ENCODE results near the gene TFAP2A. TPM values are rescaled to one million over a fixed set of nuclear protein-coding genes. Genes with fewer than 3 reads are reported as not detected.

Gene TFAP2A
- total RNA-seq, 2 donors from 2014 or later = 0.27 to 0.99 TPM

GRCh38 chr6:10413850-10414738, 780 bp downstream of the TFAP2A start:
- no peak for TF ChIP-seq CTCF (IDR thresholded peaks at IDR 0.05)
- H3K9me3 ChIP-seq = no peaks in the 10 kb centered on the region
- H3K9ac ChIP-seq (ENCODE audit: low read depth in 2 of 2, low read length in 2 of 2) = no peak overlapping the region
- no peak overlapping the region for H3K4me3 ChIP-seq
- no peak overlapping the region for H3K27ac ChIP-seq
- H3K36me3 ChIP-seq = no peaks in the 10 kb centered on the region
- no peak for DNase-seq
- peaks cover 97% of the 10 kb centered on the region for H3K27me3 ChIP-seq
- intact Hi-C loops (cut with DNase I) = no loop called here
- peaks cover 7% of the 10 kb centered on the region for H3K4me1 ChIP-seq

- H3K4me1 ChIP-seq = peaks cover 7% of the 10 kb centered on the region
- H3K4me3 ChIP-seq = peak overlapping the region; percentile 56
- H3K27ac ChIP-seq = no peak overlapping the region
- H3K36me3 ChIP-seq = no peaks in the 10 kb centered on the region
- peak overlapping the region in 1 of 2 donors; percentile 37 for H3K9ac ChIP-seq (ENCODE audit: low read depth in 2 of 2, low read length in 2 of 2)
- TF ChIP-seq CTCF (IDR thresholded peaks at IDR 0.05) = no peak
- intact Hi-C loops (cut with DNase I) = no loop called here
- no peaks in the 10 kb centered on the region for H3K9me3 ChIP-seq
- peaks cover 90% of the 10 kb centered on the region for H3K27me3 ChIP-seq
- no peak for DNase-seq
These were observed 1.5 kb downstream of the TFAP2A start for GRCh38 chr6:10413262-10413849.

GRCh38 chr6:10412461-10413261, 2.2 kb downstream of the TFAP2A start:
- intact Hi-C loops (cut with DNase I) = no loop called here
- H3K4me1 ChIP-seq = peaks cover 7% of the 10 kb centered on the region
- H3K9ac ChIP-seq (ENCODE audit: low read depth in 2 of 2, low read length in 2 of 2) = peak overlapping the region in 1 of 2 donors; percentile 37
- no peaks in the 10 kb centered on the region for H3K36me3 ChIP-seq
- no peak for DNase-seq
- H3K27me3 ChIP-seq = peaks cover 83% of the 10 kb centered on the region
- TF ChIP-seq CTCF (IDR thresholded peaks at IDR 0.05) = no peak
- H3K9me3 ChIP-seq = no peaks in the 10 kb centered on the region
- peak overlapping the region; percentile 56 for H3K4me3 ChIP-seq
- no peak overlapping the region for H3K27ac ChIP-seq

- H3K27me3 ChIP-seq = peaks cover 77% of the 10 kb centered on the region
- peak overlapping the region in 1 of 2 donors; percentile 51 for H3K9ac ChIP-seq (ENCODE audit: low read depth in 2 of 2, low read length in 2 of 2)
- intact Hi-C loops (cut with DNase I) = no loop called here
- peak overlapping the region; percentile 18 for H3K27ac ChIP-seq
- TF ChIP-seq CTCF (IDR thresholded peaks at IDR 0.05) = no peak
- H3K4me1 ChIP-seq = peaks cover 7% of the 10 kb centered on the region
- peak overlapping the region; percentile 56 for H3K4me3 ChIP-seq
- H3K9me3 ChIP-seq = no peaks in the 10 kb centered on the region
- H3K36me3 ChIP-seq = no peaks in the 10 kb centered on the region
- DNase-seq = peak; percentile 32
These were observed 2.9 kb downstream of the TFAP2A start for GRCh38 chr6:10411971-10412460.
